GM18907 (cell line): ENCODE measurements around the gene ERCC6L2.

Experiments
- ATAC-seq: cut with Tn5 transposase; IDR thresholded peaks from one replicate; pipeline ENCODE4 v1.9.1; 2021; ENCODE audit warnings: mild to moderate bottlenecking, moderate library complexity; ENCODE audit not compliant: unreplicated experiment

Gene ERCC6L2

DNA sequence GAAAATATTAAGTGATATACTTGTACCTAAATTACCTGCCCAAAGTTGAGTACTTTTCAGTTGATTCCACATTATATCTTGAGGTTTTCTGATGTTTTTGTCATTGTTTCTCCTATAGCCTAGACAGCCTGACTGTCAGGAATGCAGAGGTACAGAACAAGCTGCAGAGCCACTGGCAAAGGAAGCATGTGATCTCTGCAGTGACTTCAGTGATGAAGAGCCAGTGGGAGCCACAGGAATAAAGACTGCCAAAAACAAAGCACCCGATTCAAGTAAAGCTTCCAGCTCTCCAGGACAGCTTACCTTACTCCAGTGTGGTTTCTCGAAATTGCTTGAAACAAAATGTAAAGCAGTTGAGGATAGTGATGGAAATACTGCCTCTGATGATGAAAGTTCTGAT is 96.3 kb downstream of the ERCC6L2 start:
- no peak for ATAC-seq

DNA sequence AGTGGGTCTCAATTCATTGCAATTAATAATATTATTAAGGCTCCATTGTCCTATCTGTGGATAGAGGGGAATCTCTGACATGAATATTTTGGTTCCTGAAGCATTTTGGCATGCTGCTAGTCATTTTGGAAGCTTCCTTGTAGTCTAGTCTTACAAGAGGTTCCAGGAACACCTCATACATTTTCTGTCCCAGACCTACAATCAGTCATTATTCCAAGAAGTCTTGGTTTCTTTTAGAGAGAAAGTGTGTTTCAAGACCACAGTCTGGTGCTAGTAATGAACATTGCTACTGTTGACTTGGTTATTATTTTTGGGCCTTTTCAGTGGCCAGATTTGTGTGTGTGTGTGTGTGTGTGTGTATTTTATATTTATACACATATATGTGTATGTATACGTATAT is 98.9 kb downstream of the ERCC6L2 start:
- ATAC-seq: no peak

DNA sequence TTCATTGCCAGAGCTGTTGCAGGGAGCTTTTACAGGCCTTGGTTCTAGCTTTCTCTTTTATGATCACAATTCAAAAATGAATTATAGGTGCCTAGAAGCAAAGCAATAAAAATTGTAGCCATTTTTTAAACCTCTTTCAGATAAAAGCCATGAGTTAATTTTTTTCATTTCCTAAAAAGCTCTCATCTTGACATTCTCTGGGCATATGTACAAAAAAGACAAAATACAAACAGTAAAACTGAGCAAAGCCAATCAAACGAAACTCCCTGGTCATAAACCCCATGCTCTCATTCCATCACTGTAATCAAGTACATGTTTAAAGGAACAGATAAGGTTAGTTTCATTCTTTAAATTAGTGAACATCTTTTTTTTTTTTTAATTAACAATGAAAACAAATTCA is 101.9 kb downstream of the ERCC6L2 start:
- ATAC-seq: no peak

DNA sequence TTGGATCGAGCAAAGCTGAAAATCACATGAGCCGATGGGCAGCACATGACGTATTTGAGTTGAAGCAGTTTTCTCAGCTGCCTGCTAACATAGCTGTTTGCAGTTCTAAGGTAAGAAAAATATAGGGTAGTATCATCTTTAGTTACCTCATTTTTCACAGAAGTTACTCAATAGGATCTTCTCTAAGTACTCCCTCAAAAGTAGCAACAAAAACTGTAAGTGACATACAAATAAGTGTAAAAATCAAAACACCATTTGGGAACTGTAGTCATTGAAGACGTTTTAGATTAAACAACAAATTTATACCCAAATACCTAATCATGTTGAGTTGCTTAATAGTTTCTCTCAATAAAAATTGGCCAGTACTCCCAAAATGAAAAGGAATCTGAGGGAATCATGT is 102.6 kb downstream of the ERCC6L2 start:
- no peak for ATAC-seq

DNA sequence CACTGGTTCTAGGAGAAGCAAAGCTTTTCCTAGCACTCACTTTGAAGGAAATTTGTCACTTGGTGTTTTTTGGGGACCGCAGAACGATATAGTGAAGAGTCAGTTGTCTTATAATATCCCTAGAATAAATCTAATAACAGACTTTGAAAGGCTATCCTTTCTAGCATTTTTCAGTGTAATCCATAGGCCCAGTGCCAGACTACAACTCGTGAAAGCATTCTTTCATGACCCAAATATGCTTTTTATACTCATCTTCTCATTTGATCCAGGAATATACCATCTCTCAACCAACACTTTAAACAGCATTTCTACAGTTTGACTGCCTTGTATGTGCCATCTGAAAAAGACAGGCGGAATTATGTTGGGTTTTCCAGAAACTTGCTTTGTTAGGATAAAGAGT is 104.0 kb downstream of the ERCC6L2 start:
- ATAC-seq: no peak

DNA sequence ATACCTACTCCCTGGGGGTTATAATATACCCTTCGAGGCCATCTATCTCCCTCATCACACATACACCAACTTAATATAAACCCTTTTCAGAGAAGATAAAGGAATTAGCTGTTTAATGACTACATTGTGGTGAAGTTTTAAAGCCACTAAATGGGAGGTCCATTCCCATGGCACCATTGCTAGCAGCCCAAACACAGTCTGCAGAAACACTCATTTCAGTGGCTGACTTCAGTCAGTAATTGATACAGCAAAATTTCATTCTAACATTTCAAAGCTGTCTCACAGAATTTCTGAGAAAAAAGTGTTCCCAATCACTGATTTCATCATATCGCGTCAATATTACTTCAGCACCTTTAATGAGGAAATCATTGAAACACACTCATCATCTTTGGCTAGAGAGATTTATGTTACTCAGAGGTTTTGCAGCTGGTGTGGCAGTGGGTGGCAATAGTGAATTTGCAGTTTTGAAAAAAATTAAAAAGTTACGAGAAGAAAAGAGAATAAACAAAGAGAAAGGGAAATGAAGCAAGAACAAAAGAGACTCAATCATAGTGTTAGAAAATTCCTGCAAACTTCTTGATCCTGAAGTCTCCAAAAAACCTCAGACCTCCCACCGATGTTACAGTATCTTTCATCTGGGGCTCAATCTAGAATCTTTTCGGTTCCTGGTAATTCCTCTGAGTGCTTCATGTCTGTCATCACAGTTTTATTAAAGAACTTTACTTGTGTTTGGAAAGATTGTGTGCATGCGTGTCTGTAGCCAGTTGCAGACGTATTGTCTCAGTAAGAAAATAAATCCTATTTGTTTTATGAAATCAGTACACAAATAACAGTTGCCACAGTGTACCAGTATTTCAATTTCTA is 105.0 kb downstream of the ERCC6L2 start:
- no peak for ATAC-seq

DNA sequence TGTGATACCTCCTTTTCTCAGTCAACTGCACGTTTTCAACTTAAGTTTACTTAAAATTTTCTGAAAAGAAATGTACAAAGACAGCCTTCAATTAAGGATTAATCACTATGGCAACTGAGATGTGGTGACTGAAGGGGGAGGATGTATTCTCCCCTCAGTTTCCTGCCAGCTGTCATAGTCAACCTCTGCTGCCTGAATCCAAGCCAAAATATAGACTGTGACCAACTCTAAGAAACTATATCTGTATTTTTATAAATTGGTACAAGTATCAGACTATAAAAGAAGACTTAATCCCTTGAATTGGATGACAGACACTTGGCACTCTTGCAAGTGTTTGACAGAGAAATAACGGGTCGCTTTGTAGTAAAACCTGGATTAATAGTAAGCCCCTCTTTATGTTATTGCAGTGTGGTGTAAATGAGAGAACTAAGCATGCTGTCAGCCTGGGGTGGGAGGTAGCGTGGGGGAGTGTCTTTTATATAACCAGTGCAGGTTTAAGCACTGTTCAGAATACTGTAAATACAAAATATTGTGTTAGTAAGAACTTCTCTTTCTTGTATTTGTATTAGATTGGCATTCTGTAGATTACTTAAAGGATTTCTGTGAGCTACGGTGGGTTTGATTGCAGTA is 106.4 kb downstream of the ERCC6L2 start:
- ATAC-seq: no peak

DNA sequence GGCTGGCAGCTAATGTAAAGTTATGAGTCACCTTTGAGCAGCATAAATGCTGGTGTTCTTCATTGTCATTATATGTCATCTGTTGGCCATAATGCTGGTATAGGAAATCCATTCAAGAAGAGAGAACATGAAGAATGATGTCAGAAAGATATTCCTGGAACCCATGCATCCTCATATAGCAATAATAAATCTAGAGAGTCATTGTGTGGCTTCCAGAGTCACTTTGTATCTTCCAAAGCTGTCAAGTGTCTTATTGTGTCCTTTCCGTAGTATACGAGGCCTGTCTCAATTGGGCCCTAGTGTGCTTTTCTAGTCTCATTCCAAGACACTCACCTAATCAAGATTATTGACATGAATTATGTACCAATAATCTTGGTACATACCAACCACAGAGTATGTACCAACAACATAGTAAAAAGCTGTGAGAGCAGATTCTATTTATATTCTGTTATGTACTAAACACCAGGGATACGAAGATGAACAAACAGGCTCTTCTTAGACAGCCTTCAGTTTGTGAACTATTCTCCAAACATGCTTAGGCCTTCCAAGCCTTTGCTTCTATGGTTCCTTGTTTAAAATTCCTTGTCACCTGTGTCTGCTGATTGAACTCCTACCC is 110.1 kb downstream of the ERCC6L2 start:
- ATAC-seq: no peak

DNA sequence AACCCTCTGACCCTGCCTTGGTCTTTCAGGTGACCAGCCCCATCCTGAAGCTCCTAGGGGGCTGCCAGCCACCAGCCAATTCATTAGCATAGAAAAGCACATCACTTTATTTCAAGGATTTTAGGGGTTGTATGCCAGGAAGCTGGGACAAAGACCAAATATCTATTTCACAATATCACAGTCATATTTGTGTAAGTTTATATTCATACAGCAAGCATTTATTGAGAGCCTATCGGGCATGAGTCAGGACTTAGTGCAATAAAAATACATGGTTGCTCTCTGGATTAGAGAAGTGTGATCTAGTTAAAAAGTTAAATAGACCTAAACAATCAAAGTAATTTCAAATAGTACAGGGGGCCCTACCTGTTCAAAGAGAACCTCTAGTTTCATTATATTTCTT is 113.8 kb downstream of the ERCC6L2 start:
- no peak for ATAC-seq

DNA sequence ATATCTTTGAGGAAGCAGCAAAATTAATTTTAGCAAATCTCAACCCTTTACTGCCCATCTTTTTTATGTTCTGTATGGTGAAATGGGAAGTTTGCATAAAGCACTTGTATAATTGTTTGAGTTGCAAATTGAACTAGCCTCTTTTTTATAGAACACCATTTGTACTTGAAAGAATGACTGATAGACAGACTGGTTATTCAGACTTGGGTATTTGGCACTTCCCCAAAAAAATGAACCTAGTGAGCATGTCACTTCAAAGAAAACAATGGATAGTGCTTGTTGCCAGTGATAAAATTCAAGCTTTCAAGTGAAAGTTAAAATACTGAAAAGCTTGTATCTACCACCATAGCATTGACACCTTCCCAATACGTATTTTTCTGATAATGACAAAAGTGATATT is 115.8 kb downstream of the ERCC6L2 start:
- no peak for ATAC-seq

DNA sequence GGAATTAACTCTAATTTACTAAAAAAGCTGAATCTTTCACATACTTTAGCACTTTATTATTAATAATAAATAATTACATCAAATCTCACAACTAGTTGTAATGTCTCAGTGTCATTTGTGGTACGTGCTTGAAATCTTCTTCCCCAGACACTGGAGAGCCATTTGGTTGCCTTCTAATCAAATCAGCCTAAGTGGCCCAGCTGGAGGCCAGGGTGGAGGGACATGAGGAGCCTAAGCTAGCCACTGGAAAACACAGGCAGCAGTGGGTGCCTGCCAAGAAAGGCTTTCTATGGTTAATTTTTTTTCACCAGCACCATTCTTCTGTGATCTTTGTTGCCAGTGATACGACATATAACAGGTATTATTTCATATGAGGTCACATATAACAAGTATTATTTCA is 117.0 kb downstream of the ERCC6L2 start:
- ATAC-seq: no peak

DNA sequence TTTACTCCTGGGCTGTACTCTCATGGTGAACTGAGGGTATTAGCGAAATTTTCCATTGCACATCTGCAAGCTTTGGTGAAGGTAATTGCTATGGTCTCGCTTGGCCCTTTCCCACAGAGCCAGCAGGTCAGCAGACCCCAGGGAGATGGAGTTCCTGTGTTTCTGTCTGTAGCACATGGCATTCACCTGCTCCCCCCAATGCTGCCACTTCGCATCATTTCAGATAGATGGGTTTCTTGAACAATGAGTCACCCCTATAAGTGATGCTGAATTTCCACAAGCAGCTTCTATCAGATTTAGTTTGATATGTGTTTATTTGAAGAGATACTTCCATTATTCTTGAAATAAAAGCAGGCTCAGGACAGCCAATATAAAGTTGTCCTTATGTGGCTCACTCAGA is 117.8 kb downstream of the ERCC6L2 start:
- no peak for ATAC-seq

DNA sequence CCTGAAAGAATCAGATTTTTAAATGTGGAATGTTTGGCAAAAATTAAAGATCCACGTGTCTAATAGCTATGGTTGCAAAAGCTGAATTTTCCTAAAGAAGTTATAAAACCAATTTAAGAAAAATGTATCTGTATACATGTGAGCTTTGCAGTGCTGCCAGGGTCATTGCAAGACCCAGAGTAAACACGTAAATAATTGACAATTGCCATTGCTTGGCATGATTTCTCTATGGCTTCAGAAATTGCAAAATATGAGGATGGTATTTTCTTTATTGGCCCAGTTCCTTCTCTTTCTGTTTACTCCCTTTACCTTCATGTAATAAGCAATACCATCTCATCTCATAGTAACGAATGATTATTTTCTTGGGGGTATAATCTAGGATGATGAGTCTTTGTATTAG is 123.9 kb downstream of the ERCC6L2 start:
- ATAC-seq: no peak

DNA sequence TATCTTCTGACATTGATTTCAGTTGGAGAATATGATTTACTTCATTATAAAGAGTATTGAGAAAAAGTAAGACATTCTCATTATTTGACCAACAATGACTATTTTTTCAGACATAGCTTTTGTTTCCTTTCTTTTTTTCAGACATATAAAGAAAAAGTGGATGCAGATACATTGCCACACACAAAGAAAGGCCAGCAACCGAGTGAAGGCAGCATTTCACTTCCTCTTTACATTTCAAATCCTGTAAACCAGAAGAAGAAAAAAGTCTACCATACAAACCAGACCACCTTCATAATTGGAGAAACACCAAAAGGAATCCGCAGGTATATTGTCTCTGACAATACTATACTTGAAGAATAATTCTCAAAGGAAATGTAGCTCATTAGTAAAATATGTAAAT is 128.9 kb downstream of the ERCC6L2 start:
- ATAC-seq: no peak

DNA sequence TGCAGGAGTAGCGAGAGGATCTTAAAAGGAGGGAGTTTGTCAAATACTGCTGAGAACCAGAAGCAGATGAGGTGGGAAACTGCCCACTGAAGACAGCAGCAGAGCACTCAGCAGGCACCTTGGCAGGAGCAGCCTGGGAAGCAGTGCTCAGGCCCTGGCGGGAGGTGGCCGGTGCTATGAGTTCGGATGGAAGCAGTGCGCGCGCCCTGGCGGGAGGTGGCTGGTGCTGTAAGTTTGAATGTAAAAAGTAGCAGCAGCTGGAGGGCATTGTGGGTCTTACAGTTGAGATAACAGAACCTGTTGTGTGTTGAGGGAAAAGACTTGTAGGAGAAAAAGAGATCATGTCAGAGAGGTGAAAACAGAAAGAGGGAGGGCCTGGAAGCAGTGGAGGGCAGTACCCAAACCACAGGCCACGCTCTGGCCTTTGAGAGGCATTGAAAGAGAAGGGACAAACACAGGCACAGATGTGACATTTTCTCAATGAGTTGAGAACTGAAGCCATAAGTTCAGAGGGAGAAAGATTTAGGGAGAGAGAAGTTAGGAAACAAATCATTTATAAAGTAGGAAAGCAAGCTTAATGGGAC is 130.9 kb downstream of the ERCC6L2 start:
- ATAC-seq: no peak

DNA sequence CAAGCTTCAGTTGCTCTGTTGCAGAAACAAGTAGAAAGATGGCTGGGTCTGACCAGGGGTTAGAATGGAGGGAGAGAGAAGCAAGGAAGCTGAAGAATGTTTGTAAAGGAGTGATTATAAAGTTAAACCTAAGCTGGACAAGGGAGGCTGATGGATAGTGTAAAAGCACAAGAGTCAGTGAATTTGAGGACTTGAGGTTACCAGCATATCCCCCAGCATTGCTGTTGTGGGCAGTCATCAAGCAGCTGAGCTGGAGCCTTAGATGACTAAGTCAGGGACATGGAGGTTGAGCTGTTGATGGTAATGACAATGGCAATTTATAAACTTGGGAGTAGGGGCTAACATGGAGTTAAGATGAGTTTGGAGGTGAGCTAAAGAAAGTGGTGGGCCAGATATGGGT is 131.5 kb downstream of the ERCC6L2 start:
- ATAC-seq: no peak

DNA sequence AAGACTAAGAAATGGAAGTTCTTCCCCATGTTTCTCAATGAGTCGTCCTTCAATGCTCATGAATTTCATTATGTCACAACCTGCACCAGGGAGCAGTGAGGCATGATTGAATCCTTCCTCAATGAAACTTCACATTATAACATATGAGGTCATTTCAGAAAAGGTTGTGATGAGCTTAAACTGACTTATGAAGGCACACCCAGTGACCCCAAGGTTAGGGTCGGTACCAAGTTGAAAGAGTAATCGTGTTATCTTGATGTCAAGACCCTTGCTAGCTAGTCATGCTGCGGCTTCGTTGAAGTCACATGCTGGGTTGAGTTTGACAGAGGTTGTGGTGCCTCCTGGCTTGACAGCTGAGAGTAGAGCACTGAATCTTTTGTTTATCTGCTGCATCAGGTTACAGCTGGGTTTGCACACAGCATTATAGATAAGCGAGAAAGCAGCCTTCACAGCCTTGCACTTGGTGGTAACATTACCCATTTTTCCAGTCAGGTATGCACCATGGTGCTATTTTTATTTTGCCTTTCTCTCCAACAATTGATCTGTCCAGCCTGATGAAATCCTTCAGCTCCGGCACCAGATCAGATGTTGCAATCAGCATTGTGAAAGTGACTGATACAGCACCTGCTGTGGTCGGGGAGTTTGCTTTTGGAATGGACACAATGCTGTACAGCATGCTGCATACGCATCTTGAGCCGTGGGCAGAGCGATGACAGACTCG is 133.2 kb downstream of the ERCC6L2 start:
- no peak for ATAC-seq

DNA sequence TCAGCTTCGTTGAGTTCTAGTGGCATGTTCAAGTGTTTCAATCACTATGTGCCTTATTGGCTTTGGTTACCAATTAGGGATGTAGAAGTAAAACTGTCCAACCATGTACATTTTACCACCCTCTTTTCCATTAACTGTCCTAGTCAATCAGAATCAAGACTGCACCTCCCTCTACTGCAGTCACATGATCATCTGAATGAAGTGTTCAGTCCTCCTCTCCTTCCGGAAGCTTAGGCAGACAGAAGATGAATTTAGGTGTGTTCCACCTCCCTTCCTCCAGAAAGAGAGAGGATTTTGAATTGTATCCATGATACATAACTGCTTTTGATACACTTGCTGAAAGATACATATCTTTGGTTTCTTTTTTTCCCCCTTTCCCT is 133.7 kb downstream of the ERCC6L2 start:
- ATAC-seq: no peak

DNA sequence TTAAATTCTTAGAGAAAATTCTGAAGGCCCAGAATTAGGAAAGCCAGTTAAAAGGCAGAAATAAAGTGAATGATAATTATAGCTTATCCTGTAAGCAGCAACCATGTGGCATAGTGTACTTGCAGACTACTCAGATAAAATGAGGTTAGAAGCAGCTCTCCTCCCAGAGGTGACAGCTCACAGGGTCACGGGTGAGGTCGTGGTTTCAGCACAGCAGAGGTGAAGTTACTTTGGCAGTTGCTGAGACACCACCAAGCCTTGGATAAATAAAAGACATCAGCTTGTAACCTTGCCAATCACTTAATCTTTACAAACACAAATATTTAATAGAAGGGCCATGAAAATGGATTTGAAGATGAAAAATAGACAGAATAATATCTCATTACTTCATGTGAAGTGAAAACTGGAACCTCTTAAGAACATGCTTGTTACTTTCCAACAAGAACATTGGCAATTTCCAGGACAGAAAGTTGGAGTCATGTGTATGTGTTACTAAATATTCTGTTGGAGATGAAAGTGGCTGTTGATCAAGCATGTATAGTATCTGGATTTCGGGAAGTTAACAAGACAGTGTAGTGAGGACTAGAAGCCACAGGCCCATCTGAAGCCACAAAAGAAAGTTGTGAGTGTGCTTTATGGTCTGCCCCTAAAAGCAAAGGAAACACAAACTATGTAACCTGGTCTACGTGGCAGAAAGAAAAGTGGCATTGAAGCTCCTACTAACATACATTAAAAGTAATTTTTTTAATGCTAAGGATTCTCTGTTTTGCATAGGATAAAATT is 134.4 kb downstream of the ERCC6L2 start:
- ATAC-seq: no peak

DNA sequence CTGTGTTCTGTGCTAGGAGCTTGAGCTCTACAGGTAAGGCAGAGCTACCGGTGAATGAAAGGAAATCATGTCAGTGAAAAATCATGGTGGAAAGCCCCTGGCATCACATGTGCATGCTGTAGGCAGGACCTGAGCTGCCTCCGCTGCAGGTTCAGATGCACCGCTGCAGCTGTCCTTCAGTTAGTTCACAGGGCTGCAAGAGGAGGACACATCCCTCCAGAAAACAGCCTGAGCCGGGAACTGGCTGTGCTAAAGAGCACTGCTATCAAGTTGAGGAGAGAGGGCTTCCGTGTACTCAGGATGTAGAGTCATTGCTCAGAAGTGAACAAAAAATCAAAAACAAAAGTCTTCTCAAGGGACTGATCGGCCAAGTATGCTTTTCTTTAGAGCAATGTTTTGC is 138.6 kb downstream of the ERCC6L2 start:
- ATAC-seq: no peak
